ENCODE results near the gene FAM222A.

The FAM222A gene

GRCh38 chr12:109758426-109759420 lies 45.1 kb downstream of the FAM222A start:
- Histone ChIP-seq H3K9me3 (ENCODE audit: severe bottlenecking) (peaks cover 5% of the 10 kb centered on the region), H3K27me3 (ENCODE audit: insufficient read depth, low read depth, severe bottlenecking) (no peaks in the 10 kb centered on the region), H3K4me3 (ENCODE audit: low read depth, low read length) (no peak overlapping the region), H3K27ac (no peak overlapping the region), H3K36me3 (peaks cover 46% of the 10 kb centered on the region)
- TF ChIP-seq CTCF (IDR thresholded peaks at IDR 0.05; ENCODE audit: low read depth, low read length): no peak
- peak; percentile 6 for DNase-seq

- DNase-seq: peak; percentile 5
- no peaks in the 10 kb centered on the region for H3K27me3 ChIP-seq (ENCODE audit: insufficient read depth, low read depth, severe bottlenecking)
- peaks cover 5% of the 10 kb centered on the region for H3K9me3 ChIP-seq (ENCODE audit: severe bottlenecking)
- no peak overlapping the region for H3K27ac ChIP-seq
- H3K36me3 ChIP-seq: peaks cover 45% of the 10 kb centered on the region
- no peak for TF ChIP-seq CTCF (IDR thresholded peaks at IDR 0.05; ENCODE audit: low read depth, low read length)
- H3K4me3 ChIP-seq (ENCODE audit: low read depth, low read length): no peak overlapping the region
Observed at GRCh38 chr12:109759595-109759994, 46.0 kb downstream of the FAM222A start.

GRCh38 chr12:109760031-109760929 lies 46.7 kb downstream of the FAM222A start:
- peak; percentile 7 for DNase-seq
- H3K9me3 ChIP-seq (ENCODE audit: severe bottlenecking): peaks cover 5% of the 10 kb centered on the region
- peaks cover 44% of the 10 kb centered on the region for H3K36me3 ChIP-seq
- no peak for TF ChIP-seq CTCF (IDR thresholded peaks at IDR 0.05; ENCODE audit: low read depth, low read length)
- no peak overlapping the region for H3K4me3 ChIP-seq (ENCODE audit: low read depth, low read length)
- H3K27me3 ChIP-seq (ENCODE audit: insufficient read depth, low read depth, severe bottlenecking): no peaks in the 10 kb centered on the region
- H3K27ac ChIP-seq: no peak overlapping the region

- TF ChIP-seq CTCF (IDR thresholded peaks at IDR 0.05; ENCODE audit: low read depth, low read length): no peak
- peak; percentile 8 for DNase-seq
- H3K27me3 ChIP-seq (ENCODE audit: insufficient read depth, low read depth, severe bottlenecking): no peaks in the 10 kb centered on the region
Observed at GRCh38 chr12:109760930-109761921, 47.6 kb downstream of the FAM222A start.

GRCh38 chr12:109762071-109762672 lies 48.5 kb downstream of the FAM222A start:
- peaks cover 49% of the 10 kb centered on the region for H3K36me3 ChIP-seq
- DNase-seq: no peak
- no peak for TF ChIP-seq CTCF (IDR thresholded peaks at IDR 0.05; ENCODE audit: low read depth, low read length)
- no peaks in the 10 kb centered on the region for H3K27me3 ChIP-seq (ENCODE audit: insufficient read depth, low read depth, severe bottlenecking)
- no peak overlapping the region for H3K27ac ChIP-seq
- no peaks in the 10 kb centered on the region for H3K9me3 ChIP-seq (ENCODE audit: severe bottlenecking)
- H3K4me3 ChIP-seq (ENCODE audit: low read depth, low read length): no peak overlapping the region

More at GRCh38 chr12:109760930-109761921, 47.6 kb downstream of the FAM222A start:
- H3K9me3 ChIP-seq (ENCODE audit: severe bottlenecking): peaks cover 5% of the 10 kb centered on the region
- no peak overlapping the region for H3K4me3 ChIP-seq (ENCODE audit: low read depth, low read length)
- H3K36me3 ChIP-seq: peaks cover 45% of the 10 kb centered on the region
- no peak overlapping the region for H3K27ac ChIP-seq
